ENCODE results near the gene SLC4A7. TPM values are rescaled to one million over a fixed set of nuclear protein-coding genes. Genes with fewer than 3 reads are reported as not detected.

The SLC4A7 gene
- total RNA-seq, 1 experiment from 2014 or later: 28.1 TPM

GRCh38 chr3:27345959-27346865, 138.0 kb downstream of the SLC4A7 start:
- no peak overlapping the region for H3K4me2 ChIP-seq
- no peaks in the 10 kb centered on the region for H3K27me3 ChIP-seq (ENCODE audit: insufficient read depth, low read depth)
- intact Hi-C loops (cut with micrococcal nuclease; ENCODE audit: unreplicated experiment): no loop called here
- H3F3A ChIP-seq (ENCODE audit: insufficient read depth, low read depth): peaks cover 6% of the 10 kb centered on the region; the same call in 1 of the 2 replicates
- ChIA-PET POLR2A (ENCODE audit: unreplicated experiment) (no interaction called here), CTCF (no interaction called here)
- no peak overlapping the region for H3K4me3 ChIP-seq
- no peaks in the 10 kb centered on the region for H3K9me3 ChIP-seq (ENCODE audit: insufficient read depth, low read depth)
- TF ChIP-seq CTCF (conservative IDR thresholded peaks at IDR 0.05): no peak
- TF ChIP-seq EZH2 (IDR thresholded peaks at IDR 0.05; ENCODE audit: low read depth): no peak
- no peaks in the 10 kb centered on the region for H3K36me3 ChIP-seq (ENCODE audit: low read depth)
- no peak overlapping the region for H3K27ac ChIP-seq
- H4K20me1 ChIP-seq (ENCODE audit: insufficient read depth): no peaks in the 10 kb centered on the region
- peaks cover 9% of the 10 kb centered on the region; the same call in 1 of the 2 replicates for H3K4me1 ChIP-seq (replicated peaks; ENCODE audit: insufficient read depth)
- BruUV-seq (replicated peaks): no TSS peak
- H3K79me2 ChIP-seq (ENCODE audit: low read depth): no peaks in the 10 kb centered on the region
- H3K9me2 ChIP-seq (ENCODE audit: insufficient read depth): no peaks in the 10 kb centered on the region
- DNase-seq: no peak
- no peak overlapping the region for H2AFZ ChIP-seq

- ChIA-PET POLR2A (ENCODE audit: unreplicated experiment) (no interaction called here), CTCF (no interaction called here)
- Histone ChIP-seq H3K79me2 (ENCODE audit: low read depth) (no peaks in the 10 kb centered on the region), H4K20me1 (ENCODE audit: insufficient read depth) (no peaks in the 10 kb centered on the region), H3K9me3 (ENCODE audit: insufficient read depth, low read depth) (no peaks in the 10 kb centered on the region), H3K36me3 (ENCODE audit: low read depth) (no peaks in the 10 kb centered on the region), H3K27ac (no peak overlapping the region), H2AFZ (no peak overlapping the region), H3F3A (ENCODE audit: insufficient read depth, low read depth) (peaks cover 6% of the 10 kb centered on the region; the same call in 1 of the 2 replicates), H3K4me3 (no peak overlapping the region), H3K27me3 (ENCODE audit: insufficient read depth, low read depth) (no peaks in the 10 kb centered on the region), H3K4me1 (replicated peaks; ENCODE audit: insufficient read depth) (peaks cover 9% of the 10 kb centered on the region; the same call in 1 of the 2 replicates), H3K9me2 (ENCODE audit: insufficient read depth) (no peaks in the 10 kb centered on the region), H3K4me2 (no peak overlapping the region)
- no peak for TF ChIP-seq EZH2 (IDR thresholded peaks at IDR 0.05; ENCODE audit: low read depth)
- TF ChIP-seq CTCF (conservative IDR thresholded peaks at IDR 0.05): no peak
- no TSS peak for BruUV-seq (replicated peaks)
- intact Hi-C loops (cut with micrococcal nuclease; ENCODE audit: unreplicated experiment): no loop called here
- peak in 1 of 2 experiments; percentile 35 for DNase-seq
Measured at GRCh38 chr3:27345493-27345892, 138.7 kb downstream of the SLC4A7 start.

GRCh38 chr3:27345045-27345444, 139.1 kb downstream of the SLC4A7 start:
- Histone ChIP-seq H3K36me3 (ENCODE audit: low read depth) (no peaks in the 10 kb centered on the region), H3K27ac (no peak overlapping the region), H4K20me1 (ENCODE audit: insufficient read depth) (no peaks in the 10 kb centered on the region), H3F3A (ENCODE audit: insufficient read depth, low read depth) (peaks cover 6% of the 10 kb centered on the region; the same call in 1 of the 2 replicates), H3K9me3 (ENCODE audit: insufficient read depth, low read depth) (no peaks in the 10 kb centered on the region), H3K79me2 (ENCODE audit: low read depth) (no peaks in the 10 kb centered on the region), H3K9me2 (ENCODE audit: insufficient read depth) (no peaks in the 10 kb centered on the region), H3K4me3 (no peak overlapping the region), H2AFZ (no peak overlapping the region), H3K4me2 (no peak overlapping the region), H3K4me1 (replicated peaks; ENCODE audit: insufficient read depth) (peaks cover 9% of the 10 kb centered on the region; the same call in 1 of the 2 replicates), H3K27me3 (ENCODE audit: insufficient read depth, low read depth) (no peaks in the 10 kb centered on the region)
- ChIA-PET POLR2A (ENCODE audit: unreplicated experiment) (no interaction called here), CTCF (no interaction called here)
- intact Hi-C loops (cut with micrococcal nuclease; ENCODE audit: unreplicated experiment): no loop called here
- DNase-seq: no peak
- TF ChIP-seq EZH2 (IDR thresholded peaks at IDR 0.05; ENCODE audit: low read depth): no peak
- TF ChIP-seq CTCF (conservative IDR thresholded peaks at IDR 0.05): no peak
- no TSS peak for BruUV-seq (replicated peaks)

All from PC-9 (cell line).